ENCODE data around the gene NCAPG2.

The NCAPG2 gene

DNA sequence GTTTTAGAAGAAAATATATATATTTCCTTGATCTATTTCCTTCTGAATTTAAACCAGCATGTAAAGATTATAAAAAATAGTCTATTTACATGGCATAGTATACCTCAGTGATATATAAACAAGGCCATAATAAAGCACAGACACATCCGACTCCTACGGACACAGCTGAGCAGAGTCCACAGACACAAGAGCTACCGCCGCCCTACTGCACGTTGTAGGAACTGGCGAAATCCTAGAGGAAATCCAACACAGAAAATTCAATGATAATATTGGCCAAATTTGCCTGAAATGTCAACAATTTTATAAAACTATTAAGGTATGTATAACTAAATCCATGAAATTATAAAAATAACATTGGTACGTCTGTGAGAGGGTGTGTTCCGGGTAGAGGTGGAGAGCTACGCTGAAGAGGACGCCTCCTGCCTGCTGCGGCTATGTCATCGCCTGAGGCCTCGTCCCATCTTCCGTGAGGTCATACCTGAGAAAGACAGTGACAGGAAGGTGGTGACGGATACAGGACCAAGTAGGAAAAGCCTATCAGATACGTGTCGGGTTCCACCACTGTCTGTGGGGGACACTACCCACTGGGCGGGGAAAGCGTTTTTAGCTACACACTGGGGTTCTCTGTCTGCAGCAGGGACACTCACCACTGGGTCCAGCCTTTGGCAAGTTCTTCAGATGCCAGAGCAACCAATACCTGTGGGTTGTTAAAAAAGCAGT is 29.3 kb upstream of the NCAPG2 start:
- Histone ChIP-seq H3K4me3 (ENCODE audit: low read depth in 1 of 2, low read length in 2 of 2) (no peak overlapping the region), H3K27ac (ENCODE audit: low read length) (no peak overlapping the region), H3K27me3 (ENCODE audit: low read depth, low read length) (no peaks in the 10 kb centered on the region), H3K9me3 (ENCODE audit: control insufficient read depth in 1 of 2, low read length in 2 of 2) (no peaks in the 10 kb centered on the region), H3K36me3 (ENCODE audit: control insufficient read depth in 1 of 2, insufficient read depth in 2 of 2, low read length in 2 of 2) (peaks cover 61 to 82% of the 10 kb centered on the region in 2 donors), H3K4me1 (ENCODE audit: control insufficient read depth in 1 of 2, insufficient read depth in 2 of 2, low read length in 2 of 2) (no peaks in the 10 kb centered on the region)

DNA sequence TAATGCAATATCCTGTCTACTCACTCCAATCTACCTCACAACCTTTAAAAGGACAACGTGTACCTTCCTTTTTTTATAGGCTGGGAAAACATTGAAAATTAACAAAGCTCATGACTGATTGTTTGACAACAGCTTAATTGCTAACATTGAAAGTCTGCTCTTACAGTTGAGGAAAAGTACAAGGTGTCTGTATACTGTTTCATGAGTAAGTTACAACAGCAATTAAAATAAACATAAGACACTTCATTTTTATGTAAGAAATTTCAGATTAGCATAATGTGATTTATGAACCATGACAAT is 28.6 kb upstream of the NCAPG2 start:
- no peaks in the 10 kb centered on the region for H3K9me3 ChIP-seq (ENCODE audit: control insufficient read depth in 1 of 2, low read length in 2 of 2)
- H3K4me1 ChIP-seq (ENCODE audit: control insufficient read depth in 1 of 2, insufficient read depth in 2 of 2, low read length in 2 of 2): no peaks in the 10 kb centered on the region
- no peak overlapping the region for H3K27ac ChIP-seq (ENCODE audit: low read length)
- H3K27me3 ChIP-seq (ENCODE audit: low read depth, low read length): no peaks in the 10 kb centered on the region
- peaks cover 57 to 74% of the 10 kb centered on the region in 2 donors for H3K36me3 ChIP-seq (ENCODE audit: control insufficient read depth in 1 of 2, insufficient read depth in 2 of 2, low read length in 2 of 2)
- H3K4me3 ChIP-seq (ENCODE audit: low read depth in 1 of 2, low read length in 2 of 2): no peak overlapping the region

GRCh38 chr7:158732494-158733219 is 28.1 kb upstream of the NCAPG2 start:
- Histone ChIP-seq H3K36me3 (ENCODE audit: control insufficient read depth in 1 of 2, insufficient read depth in 2 of 2, low read length in 2 of 2) (peaks cover 54 to 69% of the 10 kb centered on the region in 2 donors), H3K27ac (ENCODE audit: low read length) (no peak overlapping the region)

GRCh38 chr7:158731761-158732160 is 27.2 kb upstream of the NCAPG2 start:
- Histone ChIP-seq H3K9me3 (ENCODE audit: control insufficient read depth in 1 of 2, low read length in 2 of 2) (no peaks in the 10 kb centered on the region), H3K4me1 (ENCODE audit: control insufficient read depth in 1 of 2, insufficient read depth in 2 of 2, low read length in 2 of 2) (no peaks in the 10 kb centered on the region), H3K36me3 (ENCODE audit: control insufficient read depth in 1 of 2, insufficient read depth in 2 of 2, low read length in 2 of 2) (peaks cover 45 to 60% of the 10 kb centered on the region in 2 donors), H3K27me3 (ENCODE audit: low read depth, low read length) (no peaks in the 10 kb centered on the region), H3K4me3 (ENCODE audit: low read depth in 1 of 2, low read length in 2 of 2) (no peak overlapping the region), H3K27ac (ENCODE audit: low read length) (no peak overlapping the region)

More at GRCh38 chr7:158732494-158733219, 28.1 kb upstream of the NCAPG2 start:
- H3K4me1 ChIP-seq (ENCODE audit: control insufficient read depth in 1 of 2, insufficient read depth in 2 of 2, low read length in 2 of 2): no peaks in the 10 kb centered on the region
- H3K27me3 ChIP-seq (ENCODE audit: low read depth, low read length): no peaks in the 10 kb centered on the region
- no peak overlapping the region for H3K4me3 ChIP-seq (ENCODE audit: low read depth in 1 of 2, low read length in 2 of 2)
- no peaks in the 10 kb centered on the region for H3K9me3 ChIP-seq (ENCODE audit: control insufficient read depth in 1 of 2, low read length in 2 of 2)

- H3K4me1 ChIP-seq (ENCODE audit: control insufficient read depth in 1 of 2, insufficient read depth in 2 of 2, low read length in 2 of 2): no peaks in the 10 kb centered on the region
- H3K27me3 ChIP-seq (ENCODE audit: low read depth, low read length): no peaks in the 10 kb centered on the region
- H3K9me3 ChIP-seq (ENCODE audit: control insufficient read depth in 1 of 2, low read length in 2 of 2): no peaks in the 10 kb centered on the region
- H3K36me3 ChIP-seq (ENCODE audit: control insufficient read depth in 1 of 2, insufficient read depth in 2 of 2, low read length in 2 of 2): peaks cover 34 to 52% of the 10 kb centered on the region in 2 donors
- no peak overlapping the region for H3K4me3 ChIP-seq (ENCODE audit: low read depth in 1 of 2, low read length in 2 of 2)
- peak overlapping the region; percentile 31 for H3K27ac ChIP-seq (ENCODE audit: low read length)
Measured at GRCh38 chr7:158730383-158731346, 26.1 kb upstream of the NCAPG2 start.

- no peaks in the 10 kb centered on the region for H3K4me1 ChIP-seq (ENCODE audit: control insufficient read depth in 1 of 2, insufficient read depth in 2 of 2, low read length in 2 of 2)
- no peak overlapping the region for H3K4me3 ChIP-seq (ENCODE audit: low read depth in 1 of 2, low read length in 2 of 2)
- peaks cover 25 to 44% of the 10 kb centered on the region in 2 donors for H3K36me3 ChIP-seq (ENCODE audit: control insufficient read depth in 1 of 2, insufficient read depth in 2 of 2, low read length in 2 of 2)
- H3K9me3 ChIP-seq (ENCODE audit: control insufficient read depth in 1 of 2, low read length in 2 of 2): no peaks in the 10 kb centered on the region
- H3K27me3 ChIP-seq (ENCODE audit: low read depth, low read length): no peaks in the 10 kb centered on the region
- H3K27ac ChIP-seq (ENCODE audit: low read length): no peak overlapping the region
Measured at GRCh38 chr7:158729646-158730382, 25.2 kb upstream of the NCAPG2 start.

DNA sequence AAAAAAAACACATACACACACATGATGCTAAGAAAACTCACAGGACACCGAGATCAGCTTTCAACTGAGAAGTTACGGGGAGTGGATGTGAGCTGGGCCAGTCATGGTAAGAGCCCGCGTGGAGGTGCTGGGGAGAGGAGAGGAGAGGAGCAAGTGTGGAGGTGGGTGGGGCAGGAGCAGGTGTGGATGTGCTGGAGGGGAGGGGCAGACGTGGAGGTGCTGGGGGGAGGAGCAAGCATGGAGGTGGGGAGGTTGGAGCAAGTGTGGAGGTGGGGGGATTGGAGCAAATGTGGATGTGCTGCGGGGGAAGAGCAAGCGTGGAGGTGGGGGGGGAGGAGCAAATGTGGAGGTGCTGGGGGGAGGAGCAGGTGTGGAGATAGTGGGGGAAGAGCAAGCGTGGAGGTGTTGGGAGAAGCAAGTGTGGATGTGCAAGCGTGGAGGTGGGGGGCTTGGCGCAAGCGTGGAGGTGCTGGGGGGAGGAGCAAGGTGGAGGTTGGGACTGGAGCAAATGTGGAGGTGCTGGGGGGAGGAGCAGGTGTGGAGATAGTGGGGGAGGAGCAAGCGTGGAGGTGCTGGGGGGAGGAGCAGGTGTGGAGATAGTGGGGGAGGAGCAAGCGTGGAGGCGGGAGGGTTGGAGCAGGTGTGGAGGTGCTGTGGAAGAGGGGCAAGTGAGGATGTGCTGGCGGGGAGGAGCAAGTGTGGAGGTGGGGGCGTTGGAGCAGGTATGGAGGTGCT is 24.5 kb upstream of the NCAPG2 start:
- no peaks in the 10 kb centered on the region for H3K9me3 ChIP-seq (ENCODE audit: control insufficient read depth in 1 of 2, low read length in 2 of 2)
- peaks cover 20 to 37% of the 10 kb centered on the region in 2 donors for H3K36me3 ChIP-seq (ENCODE audit: control insufficient read depth in 1 of 2, insufficient read depth in 2 of 2, low read length in 2 of 2)
- H3K4me3 ChIP-seq (ENCODE audit: low read depth in 1 of 2, low read length in 2 of 2): no peak overlapping the region
- H3K27me3 ChIP-seq (ENCODE audit: low read depth, low read length): no peaks in the 10 kb centered on the region
- no peaks in the 10 kb centered on the region for H3K4me1 ChIP-seq (ENCODE audit: control insufficient read depth in 1 of 2, insufficient read depth in 2 of 2, low read length in 2 of 2)
- no peak overlapping the region for H3K27ac ChIP-seq (ENCODE audit: low read length)

GRCh38 chr7:158727690-158728089 is 23.1 kb upstream of the NCAPG2 start:
- Histone ChIP-seq H3K9me3 (ENCODE audit: control insufficient read depth in 1 of 2, low read length in 2 of 2) (no peaks in the 10 kb centered on the region), H3K27ac (ENCODE audit: low read length) (no peak overlapping the region), H3K27me3 (ENCODE audit: low read depth, low read length) (no peaks in the 10 kb centered on the region), H3K4me1 (ENCODE audit: control insufficient read depth in 1 of 2, insufficient read depth in 2 of 2, low read length in 2 of 2) (no peaks in the 10 kb centered on the region), H3K36me3 (ENCODE audit: control insufficient read depth in 1 of 2, insufficient read depth in 2 of 2, low read length in 2 of 2) (peaks cover 11 to 28% of the 10 kb centered on the region in 2 donors), H3K4me3 (ENCODE audit: low read depth in 1 of 2, low read length in 2 of 2) (no peak overlapping the region)

DNA sequence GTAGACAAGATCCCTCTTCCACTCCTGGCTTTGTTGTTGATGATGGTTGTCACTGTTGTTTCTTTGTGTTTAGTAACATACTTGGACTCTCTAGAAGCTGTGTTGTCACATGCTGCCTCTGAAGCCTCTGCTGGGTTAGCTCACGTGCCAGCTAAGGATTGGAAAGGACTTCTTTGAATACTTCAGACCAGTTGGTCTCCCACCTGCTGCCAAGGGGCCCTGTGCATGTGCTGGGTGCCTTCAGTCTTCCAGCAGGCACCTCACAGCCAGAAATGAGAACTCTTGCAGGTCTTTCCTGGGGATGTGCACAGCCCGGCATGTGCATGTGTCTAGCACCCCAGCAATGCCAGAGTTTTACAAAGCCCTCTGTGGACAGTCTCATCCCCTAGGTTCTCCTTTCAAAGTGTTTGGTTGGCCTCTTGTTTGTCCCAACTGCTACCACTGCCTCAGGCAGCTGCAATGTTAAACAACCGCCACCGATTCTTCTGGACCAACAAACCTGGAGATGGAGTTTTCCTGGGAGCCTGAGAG is 21.7 kb upstream of the NCAPG2 start:
- no peaks in the 10 kb centered on the region for H3K9me3 ChIP-seq (ENCODE audit: control insufficient read depth in 1 of 2, low read length in 2 of 2)
- no peak overlapping the region for H3K4me3 ChIP-seq (ENCODE audit: low read depth in 1 of 2, low read length in 2 of 2)
- H3K27ac ChIP-seq (ENCODE audit: low read length): no peak overlapping the region

DNA sequence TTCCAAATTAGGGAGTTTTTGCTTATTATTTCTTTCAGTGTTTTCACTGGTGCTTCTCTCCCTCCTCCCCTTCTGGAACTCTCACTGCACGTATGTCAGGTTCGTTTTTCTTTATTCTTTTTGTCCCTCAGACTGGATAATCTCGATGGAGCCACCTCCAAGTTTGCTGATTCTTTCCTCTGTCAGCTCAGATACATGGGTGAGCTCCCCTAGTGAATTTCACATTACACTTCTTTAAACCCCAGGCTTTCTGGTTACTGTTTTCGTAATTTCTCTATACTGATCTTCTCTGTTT is 20.8 kb upstream of the NCAPG2 start:
- no peak overlapping the region for H3K27ac ChIP-seq (ENCODE audit: low read length)
- peaks cover 6 to 10% of the 10 kb centered on the region in 2 donors for H3K36me3 ChIP-seq (ENCODE audit: control insufficient read depth in 1 of 2, insufficient read depth in 2 of 2, low read length in 2 of 2)
- H3K4me1 ChIP-seq (ENCODE audit: control insufficient read depth in 1 of 2, insufficient read depth in 2 of 2, low read length in 2 of 2): no peaks in the 10 kb centered on the region
- H3K27me3 ChIP-seq (ENCODE audit: low read depth, low read length): no peaks in the 10 kb centered on the region
- H3K4me3 ChIP-seq (ENCODE audit: low read depth in 1 of 2, low read length in 2 of 2): no peak overlapping the region
- no peaks in the 10 kb centered on the region for H3K9me3 ChIP-seq (ENCODE audit: control insufficient read depth in 1 of 2, low read length in 2 of 2)

More for the DNA sequence above, 21.7 kb upstream of the NCAPG2 start:
- Histone ChIP-seq H3K27me3 (ENCODE audit: low read depth, low read length) (no peaks in the 10 kb centered on the region), H3K4me1 (ENCODE audit: control insufficient read depth in 1 of 2, insufficient read depth in 2 of 2, low read length in 2 of 2) (no peaks in the 10 kb centered on the region), H3K36me3 (ENCODE audit: control insufficient read depth in 1 of 2, insufficient read depth in 2 of 2, low read length in 2 of 2) (peaks cover 10 to 16% of the 10 kb centered on the region in 2 donors)

Measured in muscle layer of duodenum (tissue), 2 donors.